GM21723 (cell line): Measurements from ENCODE around the gene COX8A.
"Not testable (repeated sequence)": the region's sequence is repeated elsewhere in the genome, so short reads cannot be mapped to it uniquely, and the experiment has no call there.

ENCODE experiments used
- ATAC-seq: cut with Tn5 transposase; IDR thresholded peaks from one replicate; pipeline ENCODE4 v1.9.1; 2021; ENCODE audit warnings: mild to moderate bottlenecking, moderate library complexity; ENCODE audit not compliant: unreplicated experiment

Gene COX8A, protein sequence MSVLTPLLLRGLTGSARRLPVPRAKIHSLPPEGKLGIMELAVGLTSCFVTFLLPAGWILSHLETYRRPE

DNA sequence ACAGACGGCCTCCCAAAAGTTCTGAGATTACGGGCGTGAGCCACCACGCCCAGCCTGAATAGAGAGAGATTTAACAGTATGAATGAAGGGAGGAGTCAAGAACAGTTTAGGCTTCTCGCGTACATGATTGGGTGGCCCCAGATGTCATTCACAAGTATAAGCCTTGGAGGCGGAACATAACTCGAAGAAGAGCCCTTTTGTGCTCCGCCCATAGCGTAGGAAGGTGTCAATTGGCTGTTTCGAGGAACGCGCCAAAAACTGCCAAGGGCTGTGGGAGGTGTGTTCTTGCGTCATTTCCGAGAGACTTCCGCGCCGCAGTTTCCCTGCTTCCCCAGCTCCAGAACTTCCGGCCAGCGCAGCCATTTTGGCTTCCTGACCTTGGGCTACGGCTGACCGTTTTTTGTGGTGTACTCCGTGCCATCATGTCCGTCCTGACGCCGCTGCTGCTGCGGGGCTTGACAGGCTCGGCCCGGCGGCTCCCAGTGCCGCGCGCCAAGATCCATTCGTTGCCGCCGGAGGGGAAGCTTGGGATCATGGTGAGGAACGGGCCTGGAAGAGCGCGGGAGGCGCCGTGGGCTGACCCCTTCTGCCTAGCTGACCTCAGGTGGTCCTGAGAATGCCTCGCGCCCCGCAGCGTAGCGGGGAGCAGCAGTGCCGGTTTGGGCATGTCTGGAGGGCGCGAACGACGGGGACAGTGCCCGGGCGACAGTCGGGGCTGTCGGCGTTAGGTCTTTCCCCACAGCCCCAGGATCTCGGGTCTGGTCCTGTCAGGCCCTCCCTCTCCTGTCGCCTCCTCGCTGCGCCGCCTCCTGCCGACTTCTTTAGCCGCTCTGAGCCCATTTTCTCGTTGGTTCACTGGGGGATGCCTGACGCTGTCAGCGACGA, at the start of gene COX8A:
Gene COX8A, plus strand, starts transcription at position 362 of the 885 bp plus-strand sequence. Its CDS starts 61 bp downstream, at position 423.
- ATAC-seq, result peak; percentile 96

DNA sequence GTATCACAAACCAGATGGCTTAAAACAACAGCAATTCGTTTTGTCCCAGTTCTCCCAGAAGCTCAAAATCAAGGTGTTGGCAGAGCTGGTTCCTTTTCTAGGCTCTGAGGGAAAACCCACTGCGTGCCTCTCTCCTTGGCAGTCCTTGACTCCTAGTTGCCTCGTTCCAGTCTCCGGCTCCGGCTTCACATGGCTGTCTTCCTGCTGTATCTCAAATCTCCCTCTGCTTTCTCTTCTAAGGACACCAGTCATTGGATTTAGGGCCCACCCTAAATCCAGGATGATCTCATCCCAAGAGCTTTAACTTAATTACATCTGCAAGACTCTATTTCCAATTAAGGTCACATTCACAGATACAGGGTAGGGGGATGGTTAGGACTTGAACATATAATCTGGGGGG, 44.8 kb upstream of the COX8A start:
- ATAC-seq, result no peak

DNA sequence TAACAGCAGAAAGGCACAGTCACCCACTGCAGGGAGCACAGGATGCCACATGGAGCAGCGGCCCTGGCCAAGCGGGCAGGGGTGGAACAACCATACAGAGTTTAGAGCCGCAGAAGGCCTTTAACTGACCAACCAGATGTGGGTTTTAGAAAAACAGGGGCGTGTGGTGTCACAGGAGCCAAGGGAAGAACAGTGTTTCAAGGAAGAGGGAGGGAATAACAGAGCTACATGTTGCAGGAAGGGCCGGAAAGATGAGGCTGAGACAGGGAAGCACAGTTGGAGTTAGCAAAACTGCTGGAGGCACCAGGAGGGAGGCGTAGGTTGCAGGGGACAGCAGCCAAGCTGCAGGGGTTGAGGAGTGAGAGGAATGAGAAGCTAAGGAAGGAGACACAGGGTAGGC, 43.4 kb upstream of the COX8A start:
- ATAC-seq, result no peak

DNA sequence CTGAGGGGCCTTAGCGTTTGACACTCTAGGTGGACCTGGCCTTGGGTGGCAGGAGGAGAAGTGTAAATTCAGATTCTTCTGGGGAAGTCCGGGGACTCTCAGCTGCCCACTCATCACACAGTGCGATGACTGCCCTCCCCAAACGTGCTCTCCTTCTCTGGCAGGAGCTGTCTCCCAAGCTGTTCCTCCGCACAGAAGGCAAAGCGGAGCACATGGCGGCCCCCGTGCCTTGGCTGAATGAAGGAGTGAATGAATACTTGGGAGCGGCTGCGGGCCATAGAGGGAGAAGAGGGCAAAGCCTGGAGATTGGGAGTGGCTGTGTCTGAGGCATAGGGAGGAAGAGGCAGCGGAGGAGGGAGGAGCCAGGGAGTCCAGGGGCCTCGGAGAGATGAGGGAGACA, 42.5 kb upstream of the COX8A start:
- no peak for ATAC-seq

DNA sequence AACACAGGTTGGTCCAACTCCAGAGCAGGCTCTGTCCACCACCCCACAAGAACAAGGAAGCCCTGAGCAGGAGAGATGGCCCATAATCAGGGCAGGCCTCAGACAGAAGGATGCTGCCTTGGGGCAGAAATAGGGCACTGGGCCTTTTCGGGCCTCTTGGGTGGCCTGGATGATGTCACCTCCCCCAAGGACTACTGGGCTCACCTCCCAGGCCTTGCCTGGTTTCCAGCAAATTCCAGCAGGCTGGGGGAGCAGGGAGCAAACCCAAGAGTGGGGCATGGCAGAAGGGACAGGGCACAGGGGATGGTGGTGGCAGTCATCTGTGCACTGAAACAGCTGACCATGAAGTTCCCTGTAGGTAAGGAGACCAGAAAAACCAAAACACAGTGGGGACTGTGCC, 41.0 kb upstream of the COX8A start:
- no peak for ATAC-seq

DNA sequence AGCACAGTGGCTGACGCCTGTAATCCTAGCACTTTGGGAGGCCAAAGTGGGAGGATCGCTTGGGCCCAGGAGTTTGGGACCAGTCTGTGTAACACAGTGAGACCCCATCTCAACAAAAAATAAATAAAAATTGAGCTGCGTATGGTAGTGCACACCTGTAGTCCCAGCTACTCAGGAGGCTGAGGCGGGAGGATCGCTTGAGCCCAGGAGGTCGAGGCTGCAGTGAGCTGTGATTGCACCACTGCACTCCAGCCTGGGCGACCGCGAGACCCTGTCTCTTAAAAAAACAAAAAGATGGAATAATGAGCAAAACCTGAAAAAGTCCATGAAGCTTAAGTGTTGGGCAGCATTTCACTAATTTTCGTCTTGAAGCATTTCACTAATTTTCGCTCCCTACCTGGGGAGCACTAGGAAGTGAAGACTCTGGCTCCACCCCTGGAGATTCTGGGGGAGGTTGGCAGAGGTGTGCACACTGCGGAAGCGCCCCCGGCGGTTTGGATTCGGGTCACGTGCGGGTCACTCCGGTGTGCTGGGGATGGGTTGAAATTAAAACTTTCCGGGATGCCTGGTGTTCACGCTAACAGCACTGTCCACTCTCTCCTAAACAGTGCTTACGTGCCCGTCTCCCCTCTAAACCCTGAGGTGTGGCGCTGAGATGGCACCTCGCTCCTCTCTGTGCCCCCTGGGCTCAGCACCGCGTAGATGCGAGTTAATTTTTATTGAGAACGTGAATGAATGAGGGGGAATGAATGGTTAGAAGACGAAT, 36.5 kb upstream of the COX8A start:
- ATAC-seq, result peak; percentile 18

DNA sequence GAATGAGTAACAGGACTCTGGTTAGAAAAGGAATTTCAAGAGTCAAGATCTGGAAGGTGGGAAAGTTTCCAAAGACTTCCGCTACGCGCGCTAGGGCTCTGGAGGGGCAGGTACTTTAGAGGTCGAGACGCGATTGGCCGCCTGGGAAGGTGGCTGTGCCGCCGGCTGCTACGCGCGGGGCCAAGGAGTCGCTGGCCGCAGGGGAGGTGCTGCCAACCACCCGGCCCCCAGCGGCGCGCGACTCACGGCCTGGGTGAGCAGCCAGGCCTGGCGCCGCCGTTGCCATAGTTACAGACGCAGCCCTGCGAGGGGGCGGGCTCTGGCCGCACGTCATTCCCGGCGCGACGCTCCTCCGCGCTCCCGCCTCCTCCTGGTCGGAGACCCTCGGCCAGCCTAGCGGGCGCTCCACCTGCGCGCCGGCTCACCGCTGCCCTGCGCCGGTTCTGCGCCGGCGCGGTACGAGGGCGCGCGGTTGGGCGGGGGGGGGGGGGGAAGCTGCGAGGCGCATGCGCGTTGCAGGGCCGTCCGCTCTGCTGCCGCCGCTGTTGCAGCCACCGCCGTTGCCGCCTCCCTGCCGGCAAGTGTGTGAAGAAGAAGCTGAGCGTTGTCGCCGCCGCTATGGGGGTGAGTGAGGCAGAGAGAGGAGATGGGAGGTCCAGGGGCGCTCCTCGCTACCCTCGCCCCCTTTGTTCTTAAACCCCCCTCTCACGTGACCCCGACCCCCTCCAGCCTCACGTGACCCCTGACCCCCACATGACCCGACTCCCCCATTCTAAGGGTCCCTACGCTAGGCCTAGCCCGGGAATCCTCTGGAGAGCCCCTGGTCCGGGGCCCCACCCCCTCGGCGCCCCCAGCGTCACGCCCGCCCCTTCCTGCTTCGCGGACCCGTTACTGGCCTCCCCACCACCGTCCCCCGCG, 35.7 kb upstream of the COX8A start, which contains the start of gene NAA40:
Gene NAA40, plus strand, starts transcription at position 524 of the 918 bp plus-strand sequence. Its CDS starts 95 bp downstream, at position 619.
- peak; percentile 80 for ATAC-seq

DNA sequence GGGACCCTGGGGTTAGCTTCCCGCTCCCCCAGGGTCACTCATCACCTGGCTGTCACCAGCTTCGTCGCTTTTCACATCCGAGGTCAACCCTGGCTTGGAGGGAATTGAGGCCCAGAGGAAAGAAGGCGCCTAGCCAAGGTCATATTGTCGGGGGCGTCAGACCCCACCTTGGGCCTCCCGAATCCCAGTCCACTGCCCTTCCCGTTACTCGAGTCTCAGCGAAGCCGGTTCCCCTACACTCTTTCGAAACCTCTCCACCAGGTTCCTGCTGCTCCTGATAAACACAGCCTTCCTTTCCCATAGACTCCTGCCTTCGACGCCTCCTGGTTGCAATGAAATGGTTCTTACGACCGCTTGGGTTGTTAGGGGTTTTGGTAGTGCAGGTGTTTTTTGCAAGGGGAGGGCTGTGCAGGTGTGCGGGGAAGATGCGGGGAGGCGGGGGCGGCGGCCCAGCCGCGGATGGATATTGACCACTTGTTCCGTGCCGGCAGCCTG, 35.0 kb upstream of the COX8A start:
- no peak for ATAC-seq

DNA sequence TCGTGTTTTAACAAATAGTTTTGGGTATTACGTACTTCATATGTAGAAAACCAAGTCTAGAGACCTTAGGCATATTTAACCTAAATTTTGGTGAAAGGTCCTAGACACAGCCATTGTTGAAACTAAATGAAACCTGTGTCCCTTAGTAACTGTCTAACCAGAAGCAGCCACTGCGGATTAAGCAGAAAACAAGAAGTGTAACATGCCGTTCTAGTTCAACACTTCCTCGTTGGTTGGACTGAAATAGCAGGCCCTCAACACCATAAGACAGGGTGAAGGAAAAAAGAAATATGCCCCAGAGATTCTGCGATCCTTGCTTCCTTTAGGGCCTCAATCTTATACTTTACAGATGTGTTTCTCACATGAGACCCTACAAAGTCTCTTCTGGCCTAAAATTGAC, 33.6 kb upstream of the COX8A start:
- no peak for ATAC-seq

DNA sequence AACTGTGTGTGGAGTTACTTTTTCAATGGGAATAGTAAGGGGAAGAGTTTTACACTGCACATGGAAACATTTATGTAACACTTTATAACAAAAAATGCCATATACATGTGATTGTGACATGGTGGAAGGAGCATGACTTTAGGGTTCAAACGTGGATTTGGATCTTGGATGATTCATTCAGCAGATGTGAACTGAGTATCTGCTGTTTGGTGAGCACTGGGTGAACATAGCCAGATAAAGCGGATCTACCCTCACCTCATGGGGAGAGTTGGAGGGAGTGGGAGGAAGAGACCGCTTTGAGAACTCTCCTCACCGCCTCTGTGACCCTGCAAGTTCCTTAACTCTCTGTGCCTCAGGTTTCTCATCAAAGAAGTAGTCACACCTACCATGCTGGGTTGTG, 32.5 kb upstream of the COX8A start:
- ATAC-seq, result no peak

DNA sequence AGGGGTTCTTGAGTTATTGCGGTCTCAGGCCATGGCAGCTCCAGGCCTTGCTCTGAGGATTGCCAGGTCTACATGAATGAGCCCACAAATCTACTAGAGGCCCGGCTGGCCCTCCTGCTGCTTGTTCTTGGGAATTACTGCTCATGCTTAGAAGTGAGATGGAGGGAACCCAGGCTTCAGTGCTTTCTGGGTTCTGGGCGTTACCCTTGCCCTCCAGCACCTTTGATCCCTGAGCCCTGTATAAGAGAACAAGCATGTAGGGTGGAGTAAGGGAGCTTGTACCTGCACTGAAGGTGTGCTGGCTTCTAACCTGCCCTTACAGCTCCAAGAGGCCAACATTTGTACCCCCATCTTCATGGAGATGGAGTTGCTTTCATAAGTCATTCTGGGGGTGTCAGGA, 31.6 kb upstream of the COX8A start:
- ATAC-seq, result no peak

DNA sequence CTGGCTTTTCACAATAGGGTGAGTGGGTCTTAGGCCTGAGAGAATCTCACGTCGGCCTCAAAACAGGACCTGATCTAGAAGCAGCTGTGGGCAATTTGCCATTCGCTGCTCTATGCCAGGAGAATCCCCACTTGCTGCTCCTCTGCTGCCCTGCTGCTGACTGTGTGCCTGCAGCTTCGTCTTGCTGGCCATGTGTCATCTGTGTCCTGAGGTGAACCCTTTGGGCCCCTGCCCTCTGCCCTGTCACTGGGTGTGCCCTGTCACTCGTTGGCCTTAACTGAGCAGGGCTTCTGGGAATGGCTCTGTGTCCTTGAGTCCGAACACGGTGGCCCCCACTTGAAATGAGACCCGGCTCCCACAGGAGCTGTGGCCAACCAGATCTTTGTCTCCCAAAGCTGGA, 29.4 kb upstream of the COX8A start:
- ATAC-seq, result no peak

DNA sequence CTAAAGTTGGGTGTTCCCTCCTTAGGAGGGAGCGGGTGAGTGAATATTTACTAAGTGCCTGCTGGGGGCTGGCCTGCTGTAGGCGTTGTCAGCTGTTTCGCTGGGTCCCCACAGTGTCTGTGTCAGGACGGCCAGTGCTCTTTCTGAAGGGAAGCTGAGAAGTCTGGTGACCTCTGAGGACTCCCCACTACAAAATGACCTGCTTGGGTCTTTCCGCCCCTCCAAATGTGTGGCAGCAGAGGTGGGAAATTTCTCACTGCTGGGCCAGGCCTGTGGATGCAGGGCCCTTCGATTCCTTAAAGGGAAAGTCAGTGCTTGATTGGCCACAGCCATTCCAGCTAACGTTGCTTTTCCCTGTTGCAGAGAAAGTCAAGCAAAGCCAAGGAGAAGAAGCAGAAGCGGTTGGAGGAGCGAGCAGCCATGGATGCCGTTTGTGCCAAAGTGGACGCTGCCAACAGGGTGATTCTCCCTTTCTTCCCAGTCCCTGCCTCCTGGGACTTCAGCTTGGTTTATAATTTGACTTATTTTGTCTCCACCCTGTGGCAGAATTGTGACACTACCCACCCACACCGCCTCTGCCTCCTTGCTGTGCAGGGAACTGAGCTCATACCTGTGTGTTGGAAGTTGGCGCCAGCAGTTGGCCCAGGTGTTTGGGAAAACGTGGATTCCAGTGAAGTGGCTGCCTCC, 28.8 kb upstream of the COX8A start:
- no peak for ATAC-seq

DNA sequence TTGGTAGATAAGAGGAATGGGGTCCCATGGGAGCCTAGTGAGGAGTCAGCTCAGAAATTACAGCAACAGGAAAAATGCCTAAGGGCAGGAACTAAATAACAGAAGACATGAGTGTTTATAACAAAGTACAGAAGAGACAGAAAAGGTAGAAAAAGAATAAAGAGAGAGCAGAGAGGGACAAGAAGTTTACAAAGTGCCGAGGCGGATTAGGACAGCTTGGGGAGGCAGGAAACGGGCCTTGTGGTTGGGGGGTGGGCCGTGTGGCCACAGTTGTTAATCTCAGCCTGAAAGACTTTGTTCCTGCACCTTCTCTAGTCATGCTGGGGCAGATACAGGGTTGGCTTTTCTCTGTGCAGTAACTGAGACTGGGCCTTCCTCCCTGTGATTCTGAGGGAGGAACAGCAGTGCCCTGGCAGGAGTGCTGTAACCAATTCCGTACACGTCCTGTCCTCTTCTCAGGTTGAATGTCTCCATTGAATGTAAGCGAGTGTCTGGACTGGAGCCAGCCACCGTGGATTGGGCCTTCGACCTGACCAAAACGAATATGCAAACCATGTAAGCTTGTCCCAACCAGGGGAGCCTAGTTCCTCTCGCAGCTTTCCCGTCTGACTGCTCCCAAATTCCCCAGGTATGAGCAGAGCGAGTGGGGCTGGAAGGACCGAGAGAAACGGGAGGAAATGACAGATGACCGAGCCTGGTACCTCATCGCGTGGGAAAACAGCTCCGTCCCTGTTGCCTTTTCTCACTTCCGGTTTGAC, 22.5 kb upstream of the COX8A start:
- ATAC-seq, result no peak

DNA sequence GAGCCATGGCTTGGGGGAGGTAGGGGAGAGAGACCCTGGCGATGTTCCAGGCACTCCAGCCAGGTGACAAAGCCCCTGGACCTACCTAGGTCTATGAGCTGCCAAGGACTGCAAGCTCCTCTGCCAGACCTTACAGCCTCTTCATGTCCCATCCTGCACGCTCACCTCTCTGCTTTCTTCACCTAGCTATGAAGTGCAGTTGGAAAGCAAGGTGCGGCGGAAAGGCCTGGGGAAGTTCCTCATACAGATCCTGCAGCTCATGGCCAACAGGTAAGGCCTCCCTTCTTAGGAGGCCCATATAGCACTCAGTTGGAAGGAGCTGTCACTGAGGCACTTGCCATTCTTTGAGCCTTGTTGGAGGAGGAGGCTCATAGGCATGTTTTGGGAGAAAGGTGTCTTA, 21.9 kb upstream of the COX8A start:
- no peak for ATAC-seq

DNA sequence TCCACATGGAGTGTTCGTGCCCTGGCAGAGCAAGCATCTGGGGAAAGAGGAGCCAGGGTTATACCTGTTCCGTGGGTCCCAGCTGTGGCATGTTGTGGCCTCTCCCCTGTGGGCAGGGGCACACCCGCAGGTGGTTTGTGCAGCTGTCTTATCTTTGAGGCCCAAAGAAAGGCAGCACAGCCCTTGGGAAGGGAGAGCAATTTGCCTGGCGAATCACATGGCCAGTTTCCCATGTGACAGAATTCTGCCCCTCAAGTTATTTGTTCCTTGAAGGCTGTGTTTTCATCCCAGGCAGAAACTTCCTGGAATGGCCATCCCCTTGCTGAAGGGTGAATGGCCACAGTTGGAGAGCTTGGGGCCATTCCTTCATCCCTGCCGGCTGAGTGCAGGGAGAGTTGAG, 16.4 kb upstream of the COX8A start:
- ATAC-seq, result no peak

DNA sequence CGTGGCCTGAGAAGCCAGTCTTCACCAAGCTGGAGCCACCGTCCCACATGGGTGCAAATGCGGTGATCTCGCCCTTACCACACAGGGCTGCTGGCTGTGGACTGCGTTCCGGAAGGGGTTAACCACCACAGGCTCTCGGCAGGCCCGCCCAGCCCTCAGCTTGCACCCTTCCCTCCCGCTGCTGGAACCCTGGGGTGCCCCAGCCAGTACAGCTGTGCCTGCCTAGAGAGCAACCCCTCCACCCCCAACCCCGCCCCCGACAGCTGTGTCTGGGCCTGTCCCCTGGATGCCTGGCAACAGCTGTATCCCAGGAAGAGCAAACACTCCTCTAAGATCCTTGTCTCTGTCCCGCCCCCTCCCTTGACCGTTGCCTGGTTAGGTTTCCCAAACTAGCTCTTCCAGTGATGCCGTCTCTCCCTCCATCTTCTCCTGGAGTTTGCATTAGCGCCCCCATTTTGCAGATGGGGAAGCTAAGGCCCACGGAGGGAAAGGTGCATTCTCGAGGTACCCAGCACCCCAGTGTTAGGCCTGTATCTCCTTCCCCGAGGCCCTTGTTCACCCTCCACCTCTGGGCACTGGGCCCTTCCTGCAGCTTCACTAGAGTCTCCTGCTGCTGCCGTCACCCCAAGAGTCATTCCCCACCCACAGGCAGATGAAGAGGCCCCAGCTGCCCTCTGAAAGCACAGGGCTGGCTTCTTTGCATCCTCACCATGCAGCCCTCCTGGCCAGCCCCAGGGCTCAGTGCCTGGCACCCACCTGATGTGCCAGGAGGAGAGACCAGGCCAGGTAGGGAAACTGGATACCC, 12.6 kb upstream of the COX8A start:
- no peak for ATAC-seq

DNA sequence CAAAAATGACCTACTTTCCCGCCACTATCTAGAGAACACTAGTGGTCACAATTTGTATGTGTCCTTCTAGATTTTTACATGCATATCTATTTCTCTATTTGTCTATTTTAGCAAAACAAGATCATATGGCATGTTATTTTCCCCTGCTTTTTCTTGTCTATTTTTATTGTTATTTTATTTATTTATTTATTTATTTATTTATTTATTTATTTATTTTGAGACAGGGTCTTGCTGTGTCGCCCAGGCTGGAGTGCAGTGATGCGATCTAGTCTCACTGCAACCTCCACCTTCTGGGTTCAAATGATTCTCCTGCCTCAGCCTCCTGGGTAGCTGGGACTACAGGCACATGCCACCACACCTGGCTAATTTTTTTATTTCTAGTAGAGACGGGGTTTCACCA, 10.5 kb upstream of the COX8A start:
- ATAC-seq, result not testable (repeated sequence)
